IPS DF 6.9 (cell line): ENCODE data around the gene NPEPL1.
"Not testable (repeated sequence)": the region's sequence is repeated elsewhere in the genome, so short reads cannot be mapped to it uniquely, and the experiment has no call there.

Experiments used
- DNase-seq: peaks from one replicate; pipeline ENCODE4 v3.0.0-alpha.2; 2013; ENCODE audit warnings: low read depth, low spot score
- H3K27ac ChIP-seq: one replicate; pipeline ENCODE4 v1.5.1; 2013; ENCODE audit warnings: low read length, control low read depth
- H3K27me3 ChIP-seq: 2 replicates; pipeline ENCODE4 v1.6.1; 2013; ENCODE audit warnings: mild to moderate bottlenecking, low read length; ENCODE audit not compliant: control insufficient read depth, insufficient read depth
- H3K36me3 ChIP-seq: 2 replicates; pipeline ENCODE4 v1.6.1; 2013; ENCODE audit warnings: low read length; ENCODE audit not compliant: control insufficient read depth, insufficient read depth
- H3K4me1 ChIP-seq: 2 replicates; pipeline ENCODE4 v1.6.1; 2013; ENCODE audit warnings: low read length; ENCODE audit not compliant: control insufficient read depth, insufficient read depth
- H3K4me3 ChIP-seq: 2 replicates; pipeline ENCODE4 v1.5.1; 2013; ENCODE audit warnings: mild to moderate bottlenecking, low read length
- H3K9me3 ChIP-seq: 2 replicates; pipeline ENCODE4 v1.6.1; 2013; ENCODE audit warnings: low read length, inconsistent platforms; ENCODE audit not compliant: control insufficient read depth, insufficient read depth
- WGBS: extraction: QIAGEN DNeasy Blood & Tissue Kit; methylation state at CpG from one replicate; pipeline ENCODE4 v1.1.7; 2013; ENCODE audit warnings: mixed read lengths, missing lambda C conversion rate; ENCODE audit not compliant: insufficient read length, insufficient coverage; 5-methylcytosine and 5-hydroxymethylcytosine counted together

NPEPL1 gene, protein sequence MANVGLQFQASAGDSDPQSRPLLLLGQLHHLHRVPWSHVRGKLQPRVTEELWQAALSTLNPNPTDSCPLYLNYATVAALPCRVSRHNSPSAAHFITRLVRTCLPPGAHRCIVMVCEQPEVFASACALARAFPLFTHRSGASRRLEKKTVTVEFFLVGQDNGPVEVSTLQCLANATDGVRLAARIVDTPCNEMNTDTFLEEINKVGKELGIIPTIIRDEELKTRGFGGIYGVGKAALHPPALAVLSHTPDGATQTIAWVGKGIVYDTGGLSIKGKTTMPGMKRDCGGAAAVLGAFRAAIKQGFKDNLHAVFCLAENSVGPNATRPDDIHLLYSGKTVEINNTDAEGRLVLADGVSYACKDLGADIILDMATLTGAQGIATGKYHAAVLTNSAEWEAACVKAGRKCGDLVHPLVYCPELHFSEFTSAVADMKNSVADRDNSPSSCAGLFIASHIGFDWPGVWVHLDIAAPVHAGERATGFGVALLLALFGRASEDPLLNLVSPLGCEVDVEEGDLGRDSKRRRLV

GRCh38 chr20:58692579-58693225 is at the start of gene NPEPL1:
NPEPL1 (plus strand) TSS chr20:58692800; CDS start chr20:58692901, 101 bp downstream.
- no peak within 1 kb of the TSS for H3K27ac ChIP-seq
- no CpG with 5 or more reads among the region's 93 CpGs for WGBS
- H3K36me3 ChIP-seq, result peaks cover 14% of the 10 kb centered on the region
- H3K27me3 ChIP-seq, result no peaks in the 10 kb centered on the region
- DNase-seq, result peak; percentile 39
- peak within 1 kb of the TSS; percentile 34; the same call in 1 of the 2 replicates for H3K4me3 ChIP-seq
- no peaks in the 10 kb centered on the region for H3K9me3 ChIP-seq
- H3K4me1 ChIP-seq, result peaks cover 12% of the 10 kb centered on the region

DNA sequence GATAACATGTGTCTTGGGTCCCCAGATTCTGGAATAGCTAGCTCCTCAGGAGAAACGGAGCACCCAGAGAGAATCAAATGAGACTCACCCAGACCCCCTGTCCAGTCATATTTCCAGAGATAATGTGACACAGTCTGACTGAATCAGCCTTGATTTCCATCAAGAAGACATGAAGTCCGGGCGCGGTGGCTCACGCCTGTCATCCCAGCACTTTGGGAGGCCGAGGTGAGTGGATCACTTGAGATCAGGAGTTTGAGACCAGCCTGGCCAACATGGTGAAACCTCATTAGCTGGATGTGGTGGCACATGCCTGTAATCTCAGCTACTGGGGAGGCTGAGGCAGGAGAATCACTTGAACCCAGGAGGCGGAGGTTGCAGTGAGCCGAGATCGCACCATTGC is 49.7 kb upstream of the NPEPL1 start:
- not testable (repeated sequence) for H3K36me3 ChIP-seq, H3K27me3 ChIP-seq, H3K27ac ChIP-seq, H3K9me3 ChIP-seq, H3K4me3 ChIP-seq, H3K4me1 ChIP-seq, DNase-seq
- WGBS, result no CpG with 5 or more reads among the region's 9 CpGs

DNA sequence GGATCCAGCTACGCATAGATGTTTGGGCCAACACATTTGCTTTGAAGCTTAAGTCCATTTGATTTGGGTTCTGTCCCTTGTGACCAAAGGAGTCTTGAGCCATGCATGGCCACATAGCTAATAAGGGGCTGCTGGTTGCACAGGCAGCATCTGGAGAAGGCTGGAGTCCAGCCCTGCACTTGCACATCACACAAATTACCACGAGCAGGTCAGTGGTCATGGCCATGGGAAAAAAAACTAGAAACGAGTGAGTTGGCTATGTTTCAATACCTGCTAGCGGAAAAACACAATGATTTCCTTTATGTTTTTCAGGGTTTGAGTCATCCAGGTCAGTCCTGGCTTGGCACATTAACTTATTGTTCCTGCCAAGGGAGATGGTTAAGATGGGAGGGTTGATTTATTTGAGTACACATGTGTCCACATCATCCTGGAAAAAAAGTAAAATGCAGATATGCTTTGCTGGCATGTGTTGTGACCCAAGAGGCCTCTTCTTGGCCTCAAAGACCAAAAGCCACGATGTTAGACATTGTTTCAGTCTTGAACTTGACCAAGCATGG is 47.1 kb upstream of the NPEPL1 start:
- Histone ChIP-seq H3K27ac (no peak overlapping the region), H3K4me1 (no peaks in the 10 kb centered on the region), H3K4me3 (no peak overlapping the region), H3K9me3 (no peaks in the 10 kb centered on the region), H3K27me3 (no peaks in the 10 kb centered on the region), H3K36me3 (no peaks in the 10 kb centered on the region)
- WGBS, result no CpG with 5 or more reads among the region's 5 CpGs
- DNase-seq, result no peak

DNA sequence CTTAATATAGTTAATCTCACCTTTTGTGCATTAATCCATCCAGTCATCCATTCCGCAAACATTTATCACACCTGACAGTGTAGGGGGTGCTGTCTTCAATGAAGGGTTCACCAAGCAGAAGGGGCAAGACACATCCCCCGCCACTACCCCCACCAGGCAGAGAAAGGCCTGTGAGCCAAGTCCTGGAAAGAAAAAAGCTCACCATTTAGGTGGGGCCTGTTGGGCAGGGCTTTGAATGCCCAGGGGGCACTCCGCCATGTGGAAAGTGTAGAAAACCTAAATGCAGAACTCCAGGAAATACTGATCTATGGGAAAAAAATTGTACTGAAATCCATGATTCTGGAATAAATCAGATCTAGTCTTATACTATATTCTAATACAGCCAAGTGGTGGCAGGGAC is 46.3 kb upstream of the NPEPL1 start:
- H3K9me3 ChIP-seq, result no peaks in the 10 kb centered on the region

GRCh38 chr20:58646703-58647102 is 45.9 kb upstream of the NPEPL1 start:
- H3K9me3 ChIP-seq, result no peaks in the 10 kb centered on the region
- no peak overlapping the region for H3K4me3 ChIP-seq
- no CpG with 5 or more reads among the region's 4 CpGs for WGBS
- no peak for DNase-seq
- no peaks in the 10 kb centered on the region for H3K27me3 ChIP-seq
- H3K4me1 ChIP-seq, result no peaks in the 10 kb centered on the region
- H3K27ac ChIP-seq, result no peak overlapping the region
- no peaks in the 10 kb centered on the region for H3K36me3 ChIP-seq

More for the DNA sequence above, 46.3 kb upstream of the NPEPL1 start:
- H3K4me1 ChIP-seq, result no peaks in the 10 kb centered on the region
- H3K27me3 ChIP-seq, result no peaks in the 10 kb centered on the region
- no CpG with 5 or more reads among the region's 3 CpGs for WGBS
- no peak for DNase-seq
- H3K4me3 ChIP-seq, result no peak overlapping the region
- H3K36me3 ChIP-seq, result no peaks in the 10 kb centered on the region
- no peak overlapping the region for H3K27ac ChIP-seq

GRCh38 chr20:58647162-58647795 is 45.3 kb upstream of the NPEPL1 start:
- H3K27me3 ChIP-seq, result no peaks in the 10 kb centered on the region
- DNase-seq, result no peak
- WGBS, result no CpG with 5 or more reads among the region's 7 CpGs
- no peak overlapping the region for H3K27ac ChIP-seq
- H3K36me3 ChIP-seq, result no peaks in the 10 kb centered on the region
- no peak overlapping the region for H3K4me3 ChIP-seq
- no peaks in the 10 kb centered on the region for H3K4me1 ChIP-seq
- H3K9me3 ChIP-seq, result no peaks in the 10 kb centered on the region

GRCh38 chr20:58647796-58648501 is 44.7 kb upstream of the NPEPL1 start:
- H3K27me3 ChIP-seq, result no peaks in the 10 kb centered on the region
- no peaks in the 10 kb centered on the region for H3K4me1 ChIP-seq
- WGBS, result no CpG with 5 or more reads among the region's 12 CpGs
- no peaks in the 10 kb centered on the region for H3K9me3 ChIP-seq
- DNase-seq, result no peak
- no peaks in the 10 kb centered on the region for H3K36me3 ChIP-seq
- H3K27ac ChIP-seq, result no peak overlapping the region
- H3K4me3 ChIP-seq, result no peak overlapping the region

GRCh38 chr20:58648502-58648825 is 44.1 kb upstream of the NPEPL1 start:
- no CpG with 5 or more reads among the region's 6 CpGs for WGBS
- H3K9me3 ChIP-seq, H3K27ac ChIP-seq, H3K27me3 ChIP-seq, H3K4me1 ChIP-seq, DNase-seq, H3K4me3 ChIP-seq, H3K36me3 ChIP-seq: not testable (repeated sequence)

- no peaks in the 10 kb centered on the region for H3K36me3 ChIP-seq
- no peaks in the 10 kb centered on the region for H3K27me3 ChIP-seq
- H3K4me3 ChIP-seq, result peak overlapping the region; percentile 37
- no peak for DNase-seq
- no peaks in the 10 kb centered on the region for H3K4me1 ChIP-seq
- WGBS, result no CpG with 5 or more reads among the region's 73 CpGs
- no peaks in the 10 kb centered on the region for H3K9me3 ChIP-seq
- no peak overlapping the region for H3K27ac ChIP-seq
Measured at GRCh38 chr20:58649288-58650180, 43.1 kb upstream of the NPEPL1 start.
